ENCODE measurements around the gene ATP2A3. TPM values are rescaled to one million over a fixed set of nuclear protein-coding genes. Genes with fewer than 3 reads are reported as not detected.

Gene ATP2A3
- total RNA-seq, 1 donor from 2014 or later = 13.8 TPM

GRCh38 chr17:3919123-3919624 lies 45.1 kb downstream of the ATP2A3 start:
- intact Hi-C loops (cut with DNase I) = no loop called here
- ATAC-seq (no peak), DNase-seq (ENCODE audit: low spot score) (no peak)

- intact Hi-C loops (cut with DNase I) = no loop called here
- no peak for ATAC-seq
- DNase-seq (ENCODE audit: low spot score) = no peak
Observed at GRCh38 chr17:3918372-3919122, 45.7 kb downstream of the ATP2A3 start.

GRCh38 chr17:3917391-3917931 lies 46.8 kb downstream of the ATP2A3 start:
- ATAC-seq (no peak), DNase-seq (ENCODE audit: low spot score) (no peak)
- intact Hi-C loops (cut with DNase I) = no loop called here

- no peak for DNase-seq (ENCODE audit: low spot score)
- ATAC-seq = no peak
- intact Hi-C loops (cut with DNase I) = no loop called here
Observed at GRCh38 chr17:3916825-3917224, 47.4 kb downstream of the ATP2A3 start.

GRCh38 chr17:3915995-3916696 lies 48.1 kb downstream of the ATP2A3 start, which contains the start of gene P2RX1:
TSS of gene P2RX1 (minus strand) at chr17:3916465. CDS start at chr17:3916225, 240 bp downstream.
- ATAC-seq (peak; percentile 50), DNase-seq (ENCODE audit: low spot score) (no peak)
- intact Hi-C loops (cut with DNase I) = no loop called here

GRCh38 chr17:3915581-3915994 lies 48.6 kb downstream of the ATP2A3 start:
- intact Hi-C loops (cut with DNase I) = no loop called here
- DNase-seq (ENCODE audit: low spot score) = no peak
- no peak for ATAC-seq

- intact Hi-C loops (cut with DNase I) = no loop called here
- ATAC-seq = peak; percentile 14
- DNase-seq (ENCODE audit: low spot score) = no peak
Observed at GRCh38 chr17:3914312-3914670, 49.9 kb downstream of the ATP2A3 start.

GRCh38 chr17:3913531-3914311 lies 50.5 kb downstream of the ATP2A3 start:
- intact Hi-C loops (cut with DNase I) = no loop called here
- ATAC-seq (peak; percentile 81), DNase-seq (ENCODE audit: low spot score) (peak; percentile 90)

- intact Hi-C loops (cut with DNase I) = no loop called here
- no peak for ATAC-seq
- DNase-seq (ENCODE audit: low spot score) = no peak
Observed at GRCh38 chr17:3912827-3913226, 51.4 kb downstream of the ATP2A3 start.

- ATAC-seq = peak; percentile 41
- intact Hi-C loops (cut with DNase I) = no loop called here
- DNase-seq (ENCODE audit: low spot score) = no peak
Observed at GRCh38 chr17:3911271-3912053, 52.8 kb downstream of the ATP2A3 start.

- ATAC-seq = no peak
- intact Hi-C loops (cut with DNase I) = no loop called here
- no peak for DNase-seq (ENCODE audit: low spot score)
Observed at GRCh38 chr17:3910420-3911270, 53.6 kb downstream of the ATP2A3 start.

GRCh38 chr17:3909257-3909656 lies 55.0 kb downstream of the ATP2A3 start:
- intact Hi-C loops (cut with DNase I) = no loop called here
- ATAC-seq (no peak), DNase-seq (ENCODE audit: low spot score) (no peak)

- DNase-seq (ENCODE audit: low spot score) (no peak), ATAC-seq (no peak)
- intact Hi-C loops (cut with DNase I) = no loop called here
Observed at GRCh38 chr17:3907483-3908216, 56.6 kb downstream of the ATP2A3 start.

- ATAC-seq = no peak
- intact Hi-C loops (cut with DNase I) = no loop called here
- no peak for DNase-seq (ENCODE audit: low spot score)
Observed at GRCh38 chr17:3906881-3907280, 57.4 kb downstream of the ATP2A3 start.

- ATAC-seq = no peak
- DNase-seq (ENCODE audit: low spot score) = no peak
- intact Hi-C loops (cut with DNase I) = no loop called here
Observed at GRCh38 chr17:3905017-3905520, 59.2 kb downstream of the ATP2A3 start.

- ATAC-seq (no peak), DNase-seq (ENCODE audit: low spot score) (no peak)
- intact Hi-C loops (cut with DNase I) = no loop called here
Observed at GRCh38 chr17:3904501-3904900, 59.7 kb downstream of the ATP2A3 start.

- intact Hi-C loops (cut with DNase I) = no loop called here
- DNase-seq (ENCODE audit: low spot score) = no peak
- ATAC-seq = no peak
Observed at GRCh38 chr17:3903881-3904290, 60.4 kb downstream of the ATP2A3 start.

Data from sciatic nerve (tissue), 2 donors.